Activated naive CD8-positive, alpha-beta T cell treated with anti-CD3 and anti-CD28 coated beads, Interleukin-2, amount 50 U/mL, for 24 hours (primary cell): Measurements from ENCODE around the gene PTPRK.

Experiments used
- ATAC-seq: fragments of 150-1000 bp; cut with Tn5 transposase; one replicate; pipeline ENCODE4 v1.10.0; 2021
- DNase-seq: peaks from one replicate; pipeline ENCODE4 v3.0.0; 2021
- H3K27ac Mint-ChIP-seq: one replicate; pipeline ENCODE4 v1.8.0; 2021; ENCODE audit warnings: mild to moderate bottlenecking, mixed read lengths
- H3K27me3 Mint-ChIP-seq: one replicate; pipeline ENCODE4 v1.8.0; 2021; ENCODE audit warnings: mixed read lengths
- H3K36me3 Mint-ChIP-seq: one replicate; pipeline ENCODE4 v1.8.0; 2021; ENCODE audit warnings: low read depth, mixed read lengths
- H3K4me1 Mint-ChIP-seq: one replicate; pipeline ENCODE4 v1.8.0; 2021; ENCODE audit warnings: mixed read lengths
- H3K4me3 Mint-ChIP-seq: one replicate; pipeline ENCODE4 v1.8.0; 2021; ENCODE audit warnings: mild to moderate bottlenecking, moderate library complexity, mixed read lengths
- H3K9me3 Mint-ChIP-seq: one replicate; pipeline ENCODE4 v1.8.0; 2021; ENCODE audit warnings: mixed read lengths

Gene PTPRK

DNA sequence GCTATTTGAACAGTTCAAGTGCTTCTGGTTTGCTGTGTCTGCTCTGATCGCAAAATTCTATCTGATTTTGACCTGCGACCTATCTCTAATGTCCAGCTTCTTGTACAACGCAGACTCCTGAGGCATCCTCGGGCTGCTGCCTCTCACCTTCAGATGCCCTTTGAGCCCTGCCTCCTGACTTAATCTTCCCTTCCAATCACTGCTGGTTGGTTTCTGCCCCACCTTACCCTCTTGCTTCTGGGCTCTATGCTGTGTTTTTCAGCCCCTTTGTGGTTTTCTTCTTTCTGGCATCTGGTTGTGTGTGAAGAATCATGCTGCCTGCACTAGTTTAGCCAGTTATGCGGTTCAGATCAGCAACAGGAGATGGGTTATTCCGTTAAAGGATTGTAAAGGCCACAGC is 488.4 kb downstream of the PTPRK start:
- Mint-ChIP-seq H3K27me3 (no peaks in the 10 kb centered on the region), H3K27ac (no peak overlapping the region), H3K4me1 (peaks cover 57% of the 10 kb centered on the region), H3K9me3 (no peaks in the 10 kb centered on the region), H3K4me3 (peak overlapping the region; percentile 4), H3K36me3 (peaks cover 6% of the 10 kb centered on the region)
- DNase-seq: no peak
- peak; percentile 59 for ATAC-seq

DNA sequence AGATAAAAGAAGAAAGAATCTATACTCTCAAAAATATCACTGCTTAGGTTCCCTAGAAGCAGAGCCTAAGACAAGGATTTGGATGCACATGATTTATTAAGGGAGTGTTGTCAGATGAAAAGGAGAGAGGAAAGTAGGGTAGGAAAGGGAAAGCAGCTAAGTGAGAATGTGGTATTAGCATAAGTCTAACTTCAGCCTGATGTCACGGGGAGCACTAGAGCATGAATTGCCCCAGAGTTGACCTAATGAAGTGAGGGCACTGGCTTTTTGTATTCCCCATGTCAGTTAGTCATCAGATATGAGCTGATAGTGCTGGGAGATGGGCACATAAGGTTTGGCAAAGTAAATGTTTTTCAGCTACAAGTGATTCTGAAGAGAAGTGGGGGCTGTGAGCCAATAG is 490.6 kb downstream of the PTPRK start:
- Mint-ChIP-seq H3K4me3 (no peak overlapping the region), H3K36me3 (no peaks in the 10 kb centered on the region)

DNA sequence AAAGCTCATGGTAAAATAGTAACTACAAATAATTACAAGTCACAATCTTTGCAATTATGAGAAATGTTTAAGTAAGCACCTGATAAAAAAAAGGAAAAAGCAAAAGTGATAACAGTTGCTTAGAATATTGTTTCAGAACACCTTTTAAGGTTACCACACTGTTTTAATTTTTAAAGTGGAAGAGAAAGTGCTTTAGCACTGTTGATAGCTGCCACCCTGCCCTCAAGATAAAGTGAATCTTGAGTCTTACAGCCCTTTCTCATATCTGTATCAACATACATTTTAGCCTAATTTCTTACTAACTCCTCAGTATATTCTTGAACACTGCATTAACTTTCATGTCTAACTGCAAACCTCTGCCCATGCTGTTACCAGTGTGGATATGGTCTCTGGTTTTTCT is 492.2 kb downstream of the PTPRK start:
- Mint-ChIP-seq H3K9me3 (no peaks in the 10 kb centered on the region), H3K4me1 (peaks cover 50% of the 10 kb centered on the region), H3K4me3 (no peak overlapping the region), H3K27ac (no peak overlapping the region), H3K27me3 (no peaks in the 10 kb centered on the region), H3K36me3 (no peaks in the 10 kb centered on the region)
- ATAC-seq: no peak
- no peak for DNase-seq

More for the DNA sequence above, 490.6 kb downstream of the PTPRK start:
- Mint-ChIP-seq H3K27me3 (no peaks in the 10 kb centered on the region), H3K27ac (no peak overlapping the region), H3K9me3 (no peaks in the 10 kb centered on the region), H3K4me1 (peaks cover 56% of the 10 kb centered on the region)
- ATAC-seq (no peak), DNase-seq (no peak)

- H3K36me3 Mint-ChIP-seq: no peaks in the 10 kb centered on the region
Measured at GRCh38 chr6:128025478-128025877, 494.9 kb downstream of the PTPRK start.

DNA sequence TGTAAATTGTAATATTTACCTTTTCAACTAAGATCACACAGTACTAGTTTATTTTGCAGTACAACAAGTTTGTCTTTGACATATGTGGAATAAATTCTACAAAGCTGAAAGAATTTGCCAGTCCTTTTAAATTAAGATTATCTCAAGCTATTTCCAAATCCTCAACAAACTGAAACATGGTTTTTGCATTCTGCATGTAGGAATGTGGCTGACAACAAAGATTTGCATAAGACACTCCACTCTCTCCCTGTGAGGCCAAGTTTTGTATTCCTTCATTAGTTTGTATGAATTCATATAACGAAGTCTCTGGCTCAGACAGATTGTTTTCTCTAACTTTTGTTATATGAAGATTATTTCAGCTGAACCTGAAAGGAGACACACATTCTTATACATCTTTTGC is 495.4 kb downstream of the PTPRK start:
- ATAC-seq (no peak), DNase-seq (no peak)
- Mint-ChIP-seq H3K4me3 (no peak overlapping the region), H3K4me1 (peaks cover 19% of the 10 kb centered on the region), H3K27ac (no peak overlapping the region), H3K9me3 (no peaks in the 10 kb centered on the region), H3K27me3 (no peaks in the 10 kb centered on the region), H3K36me3 (no peaks in the 10 kb centered on the region)

More at GRCh38 chr6:128025478-128025877, 494.9 kb downstream of the PTPRK start:
- Mint-ChIP-seq H3K27me3 (no peaks in the 10 kb centered on the region), H3K4me1 (peaks cover 24% of the 10 kb centered on the region), H3K9me3 (no peaks in the 10 kb centered on the region), H3K27ac (no peak overlapping the region), H3K4me3 (no peak overlapping the region)
- no peak for ATAC-seq
- no peak for DNase-seq

GRCh38 chr6:128024046-128024445 is 496.4 kb downstream of the PTPRK start:
- Mint-ChIP-seq H3K4me1 (peaks cover 17% of the 10 kb centered on the region), H3K36me3 (no peaks in the 10 kb centered on the region), H3K9me3 (no peaks in the 10 kb centered on the region), H3K4me3 (no peak overlapping the region), H3K27me3 (no peaks in the 10 kb centered on the region), H3K27ac (no peak overlapping the region)
- ATAC-seq (no peak), DNase-seq (no peak)

DNA sequence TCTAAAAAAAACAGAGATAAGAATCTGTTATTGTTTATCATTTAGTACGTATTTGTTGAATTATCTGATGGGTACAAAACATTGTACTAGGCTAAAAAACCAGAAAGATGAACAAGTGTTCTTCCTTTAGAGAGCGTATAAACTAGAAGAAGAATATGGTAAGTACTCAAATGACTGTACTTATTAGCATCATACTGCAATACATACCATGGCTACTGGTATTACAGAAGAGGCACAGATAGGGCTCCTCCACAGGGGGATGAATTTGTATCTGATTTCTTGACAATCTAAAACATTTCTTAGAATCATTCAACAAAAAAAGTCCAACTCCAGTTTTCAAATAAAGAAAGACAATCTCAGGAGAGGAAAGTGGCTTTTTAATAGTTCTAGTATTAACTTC is 501.6 kb downstream of the PTPRK start:
- H3K9me3 Mint-ChIP-seq: no peaks in the 10 kb centered on the region
- H3K27ac Mint-ChIP-seq: no peak overlapping the region
- H3K27me3 Mint-ChIP-seq: no peaks in the 10 kb centered on the region
- H3K4me3 Mint-ChIP-seq: no peak overlapping the region
- peaks cover 25% of the 10 kb centered on the region for H3K4me1 Mint-ChIP-seq
- no peaks in the 10 kb centered on the region for H3K36me3 Mint-ChIP-seq
- DNase-seq: no peak
- ATAC-seq: no peak

- H3K36me3 Mint-ChIP-seq: no peaks in the 10 kb centered on the region
- H3K4me3 Mint-ChIP-seq: no peak overlapping the region
- peak; percentile 69 for ATAC-seq
- no peak overlapping the region for H3K27ac Mint-ChIP-seq
- peaks cover 27% of the 10 kb centered on the region for H3K4me1 Mint-ChIP-seq
- no peaks in the 10 kb centered on the region for H3K27me3 Mint-ChIP-seq
- H3K9me3 Mint-ChIP-seq: no peaks in the 10 kb centered on the region
- DNase-seq: no peak
Measured at GRCh38 chr6:128017288-128017687, 503.1 kb downstream of the PTPRK start.

DNA sequence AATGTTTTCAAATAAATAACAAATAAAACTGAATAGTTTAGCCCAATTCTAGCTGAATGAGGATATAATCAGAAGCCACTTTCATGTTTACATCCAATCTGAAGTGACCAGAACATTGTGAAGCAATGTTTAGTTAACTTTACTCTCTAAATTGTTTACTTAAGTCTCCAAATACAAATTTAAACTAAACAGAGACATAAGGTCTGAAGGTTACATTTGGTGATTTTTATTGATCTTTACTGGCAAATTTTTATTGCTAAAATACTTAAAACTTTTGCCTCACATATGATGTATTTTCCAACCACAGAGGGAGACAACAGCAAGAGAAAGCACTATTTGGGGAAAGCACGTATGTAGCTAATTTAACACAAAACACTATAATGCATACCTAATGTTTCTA is 512.7 kb downstream of the PTPRK start:
- peaks cover 14% of the 10 kb centered on the region for H3K4me1 Mint-ChIP-seq
- no peak overlapping the region for H3K4me3 Mint-ChIP-seq
- no peak for ATAC-seq
- DNase-seq: no peak
- peaks cover 3% of the 10 kb centered on the region for H3K36me3 Mint-ChIP-seq
- H3K9me3 Mint-ChIP-seq: no peaks in the 10 kb centered on the region
- H3K27ac Mint-ChIP-seq: no peak overlapping the region
- H3K27me3 Mint-ChIP-seq: no peaks in the 10 kb centered on the region

- H3K27ac Mint-ChIP-seq: no peak overlapping the region
Measured at GRCh38 chr6:128005009-128005408, 515.4 kb downstream of the PTPRK start.

DNA sequence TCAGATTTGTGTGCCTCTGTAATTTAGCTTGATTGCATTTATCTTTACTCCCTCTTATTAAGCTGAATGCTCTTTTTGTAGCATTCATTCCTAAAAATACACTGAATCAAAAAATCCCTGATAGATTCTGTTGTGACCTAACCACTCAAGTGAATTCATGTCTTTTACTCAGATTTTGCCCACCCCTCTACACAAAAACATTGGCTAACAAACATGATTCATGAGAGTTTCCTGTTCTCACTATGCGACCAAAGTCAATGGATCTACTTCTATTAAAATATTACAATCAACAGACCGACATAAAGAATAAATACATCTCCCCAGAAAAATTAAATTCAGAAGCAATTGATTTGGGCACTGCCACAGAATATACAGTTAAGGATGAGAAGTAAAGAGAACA is 520.0 kb downstream of the PTPRK start:
- peak overlapping the region; percentile 6 for H3K4me3 Mint-ChIP-seq
- H3K27ac Mint-ChIP-seq: peak overlapping the region; percentile 74
- no peaks in the 10 kb centered on the region for H3K27me3 Mint-ChIP-seq
- H3K36me3 Mint-ChIP-seq: peaks cover 3% of the 10 kb centered on the region
- H3K4me1 Mint-ChIP-seq: peaks cover 68% of the 10 kb centered on the region
- ATAC-seq (no peak), DNase-seq (no peak)
- no peaks in the 10 kb centered on the region for H3K9me3 Mint-ChIP-seq

More at GRCh38 chr6:128005009-128005408, 515.4 kb downstream of the PTPRK start:
- no peaks in the 10 kb centered on the region for H3K9me3 Mint-ChIP-seq
- DNase-seq: no peak
- peaks cover 24% of the 10 kb centered on the region for H3K4me1 Mint-ChIP-seq
- ATAC-seq: peak; percentile 61
- no peaks in the 10 kb centered on the region for H3K27me3 Mint-ChIP-seq
- H3K4me3 Mint-ChIP-seq: no peak overlapping the region
- H3K36me3 Mint-ChIP-seq: peaks cover 3% of the 10 kb centered on the region

- Mint-ChIP-seq H3K27ac (peak overlapping the region; percentile 68), H3K4me1 (peaks cover 62% of the 10 kb centered on the region), H3K4me3 (no peak overlapping the region), H3K9me3 (no peaks in the 10 kb centered on the region), H3K27me3 (no peaks in the 10 kb centered on the region), H3K36me3 (no peaks in the 10 kb centered on the region)
- DNase-seq: no peak
- ATAC-seq: peak; percentile 68
Measured at GRCh38 chr6:127998985-127999384, 521.4 kb downstream of the PTPRK start.

DNA sequence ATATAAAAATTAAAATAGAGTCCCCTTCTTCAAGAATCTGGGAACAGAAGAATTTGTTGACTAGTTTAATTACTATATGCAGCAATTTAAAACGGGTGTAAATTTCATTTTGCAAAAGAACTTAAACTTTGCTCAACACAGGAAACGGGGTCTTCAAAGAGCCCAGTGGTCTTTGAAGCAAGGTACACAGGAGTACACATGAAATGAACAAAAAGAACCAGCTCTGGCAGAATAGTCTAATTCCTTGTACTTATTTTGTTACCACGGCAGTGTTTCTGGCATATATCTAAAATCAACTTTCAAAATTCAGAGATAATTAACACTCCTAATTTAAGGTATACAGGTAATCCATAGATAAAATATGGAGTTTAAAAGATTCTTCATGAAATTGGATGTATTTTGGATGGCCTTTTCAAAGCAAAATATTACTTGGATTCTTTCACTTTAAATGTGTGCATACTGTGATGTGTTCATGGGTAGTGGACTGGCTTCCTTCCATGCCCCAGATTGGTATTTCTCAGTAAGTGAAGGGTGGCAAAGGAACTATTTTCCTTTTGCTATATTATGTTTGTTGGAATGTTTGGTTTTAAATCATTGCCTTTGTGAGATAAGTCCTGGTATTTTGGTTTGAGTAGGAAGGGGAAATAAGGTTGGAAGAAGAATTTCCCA is 522.8 kb downstream of the PTPRK start:
- H3K36me3 Mint-ChIP-seq: no peaks in the 10 kb centered on the region
- H3K4me1 Mint-ChIP-seq: peaks cover 68% of the 10 kb centered on the region
- peak overlapping the region; percentile 68 for H3K27ac Mint-ChIP-seq
- peak overlapping the region; percentile 68 for H3K4me3 Mint-ChIP-seq
- ATAC-seq: no peak
- no peaks in the 10 kb centered on the region for H3K9me3 Mint-ChIP-seq
- no peaks in the 10 kb centered on the region for H3K27me3 Mint-ChIP-seq
- no peak for DNase-seq

DNA sequence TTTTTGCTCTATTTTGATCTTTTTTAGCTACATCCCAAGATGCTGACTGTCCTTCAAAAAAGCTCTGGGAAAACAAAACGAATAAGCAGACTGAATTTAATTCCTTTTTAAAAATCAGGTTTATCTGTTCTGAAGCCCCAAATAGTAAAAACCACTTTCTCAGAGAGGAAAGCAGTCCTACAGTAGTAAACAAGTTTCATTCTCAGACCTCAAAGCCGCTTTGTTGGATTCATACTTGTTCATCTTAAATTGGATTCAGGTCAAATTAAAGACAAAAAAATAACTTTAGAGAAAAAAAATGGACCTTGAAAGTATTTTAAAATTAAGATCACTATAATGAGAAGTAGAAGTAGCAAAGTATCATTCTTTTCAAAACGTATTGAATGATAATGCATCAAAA is 523.5 kb downstream of the PTPRK start:
- no peaks in the 10 kb centered on the region for H3K36me3 Mint-ChIP-seq
- H3K4me1 Mint-ChIP-seq: peaks cover 74% of the 10 kb centered on the region
- H3K4me3 Mint-ChIP-seq: peak overlapping the region; percentile 68
- no peaks in the 10 kb centered on the region for H3K9me3 Mint-ChIP-seq
- DNase-seq (no peak), ATAC-seq (no peak)
- peak overlapping the region; percentile 68 for H3K27ac Mint-ChIP-seq
- H3K27me3 Mint-ChIP-seq: no peaks in the 10 kb centered on the region

GRCh38 chr6:127992144-127992543 is 528.3 kb downstream of the PTPRK start:
- H3K4me3 Mint-ChIP-seq: peak overlapping the region; percentile 70
- H3K4me1 Mint-ChIP-seq: peaks cover 62% of the 10 kb centered on the region
- no peaks in the 10 kb centered on the region for H3K27me3 Mint-ChIP-seq
- ATAC-seq (peak; percentile 95), DNase-seq (no peak)
- H3K27ac Mint-ChIP-seq: peak overlapping the region; percentile 78
- H3K36me3 Mint-ChIP-seq: peaks cover 19% of the 10 kb centered on the region
- no peaks in the 10 kb centered on the region for H3K9me3 Mint-ChIP-seq

- peak overlapping the region; percentile 73 for H3K27ac Mint-ChIP-seq
Measured at GRCh38 chr6:127990074-127990473, 530.3 kb downstream of the PTPRK start.

More at GRCh38 chr6:127990074-127990473, 530.3 kb downstream of the PTPRK start:
- ATAC-seq: peak; percentile 59
- Mint-ChIP-seq H3K9me3 (no peaks in the 10 kb centered on the region), H3K27me3 (no peaks in the 10 kb centered on the region), H3K4me3 (peak overlapping the region; percentile 35), H3K4me1 (peaks cover 60% of the 10 kb centered on the region), H3K36me3 (peaks cover 26% of the 10 kb centered on the region)
- DNase-seq: no peak
